HepG2 (cell line): ENCODE results near the gene SAPCD1. TPM values are rescaled to one million over a fixed set of nuclear protein-coding genes. Genes with fewer than 3 reads are reported as not detected.

Experiments used
- ARNTL ChIP-seq: sonication (generic); formaldehyde crosslinking; IDR thresholded peaks from 2 replicates; pipeline ENCODE4 v1.4.0; 2020; ENCODE audit warnings: mild to moderate bottlenecking, missing genetic modification reagents
- DBP ChIP-seq: sonication (generic); formaldehyde crosslinking; IDR thresholded peaks from 2 replicates; pipeline ENCODE4 v1.4.0; 2020; ENCODE audit warnings: missing genetic modification reagents; ENCODE audit errors: not compliant biosample characterization
- ETV6 ChIP-seq: sonication (generic); formaldehyde crosslinking; conservative IDR thresholded peaks from 2 replicates; pipeline ENCODE4 v1.4.0; 2020; ENCODE audit warnings: missing genetic modification reagents
- FOXO4 ChIP-seq: sonication (generic); formaldehyde crosslinking; conservative IDR thresholded peaks from 2 replicates; pipeline ENCODE4 v1.8.1; 2023; ENCODE audit warnings: missing genetic modification reagents
- KAT8 ChIP-seq: IDR thresholded peaks from 2 replicates; pipeline ENCODE4 v1.6.1; 2016; ENCODE audit warnings: missing genetic modification reagents, missing compliant biosample characterization
- LCORL ChIP-seq, 2 experiments: fragments of 450-650 bp in 1 of 2; sonication (generic) in 1 of 2; formaldehyde crosslinking in 1 of 2; IDR thresholded peaks; 2 replicates each; pipeline versions ENCODE4 v1.5.0 to v1.6.1; 2017 to 2020; ENCODE audit warnings: antibody characterized with exemption in 1 of 2, missing genetic modification reagents in 1 of 2
- MAFG ChIP-seq: sonication (generic); formaldehyde crosslinking; IDR thresholded peaks from 2 replicates; pipeline ENCODE4 v1.5.1; 2020; ENCODE audit warnings: mild to moderate bottlenecking, missing genetic modification reagents
- MAX ChIP-seq: IDR thresholded peaks from 2 replicates; pipeline ENCODE4 v1.6.1; 2012; ENCODE audit warnings: inconsistent platforms
- MBNL3 ChIP-seq: fragments of 250-450 bp; sonication (Bioruptor Pico); conservative IDR thresholded peaks from 2 replicates; pipeline ENCODE4 v1.8.0; 2022; ENCODE audit warnings: mild to moderate bottlenecking, inconsistent platforms
- NR1H2 ChIP-seq: sonication (generic); formaldehyde crosslinking; IDR thresholded peaks from 2 replicates; pipeline ENCODE4 v1.8.1; 2022; ENCODE audit warnings: low read depth, missing genetic modification reagents, borderline replicate concordance
- POLR2G ChIP-seq: fragments of 200-400 bp; formaldehyde crosslinking; IDR thresholded peaks from 2 replicates; pipeline ENCODE4 v1.6.1; 2018; ENCODE audit warnings: mild to moderate bottlenecking, low read depth, low read length, moderate library complexity
- RXRA ChIP-seq: sonication (generic); formaldehyde crosslinking; IDR thresholded peaks from 2 replicates; pipeline ENCODE4 v1.5.1; 2020; ENCODE audit warnings: missing genetic modification reagents
- SP1 ChIP-seq, 2 experiments: fragments of 450-650 bp in 1 of 2; sonication (generic) in 1 of 2; formaldehyde crosslinking in 1 of 2; IDR thresholded peaks; 2 replicates each; pipeline versions ENCODE4 v1.4.0 to v1.6.1; 2016 to 2020; ENCODE audit warnings: missing genetic modification reagents in 1 of 2
- TEAD3 ChIP-seq: optimal IDR thresholded peaks from 2 replicates; pipeline ENCODE3; 2016; ENCODE audit warnings: borderline replicate concordance
- THAP11 ChIP-seq: IDR thresholded peaks from 2 replicates; pipeline ENCODE4 v1.6.1; 2016; ENCODE audit warnings: missing biosample characterization, missing genetic modification reagents
- TP53 ChIP-seq: sonication (generic); formaldehyde crosslinking; conservative IDR thresholded peaks from 2 replicates; pipeline ENCODE4 v1.4.0; 2020; ENCODE audit warnings: missing genetic modification reagents
- WIZ ChIP-seq: sonication (generic); formaldehyde crosslinking; IDR thresholded peaks from 2 replicates; pipeline ENCODE4 v1.5.1; 2020; ENCODE audit warnings: mild to moderate bottlenecking, missing genetic modification reagents
- XRCC5 ChIP-seq: fragments of 200-400 bp; formaldehyde crosslinking; optimal IDR thresholded peaks from 2 replicates; pipeline ENCODE3; 2017; ENCODE audit warnings: mild to moderate bottlenecking, low read length
- ZBTB3 ChIP-seq: sonication (generic); formaldehyde crosslinking; IDR thresholded peaks from 2 replicates; pipeline ENCODE4 v1.4.0; 2020; ENCODE audit warnings: low read depth, mild to moderate bottlenecking, moderate library complexity, missing genetic modification reagents, borderline replicate concordance
- ZNF431 ChIP-seq: sonication (generic); formaldehyde crosslinking; IDR thresholded peaks from 2 replicates; pipeline ENCODE4 v1.9.0; 2022; ENCODE audit warnings: missing genetic modification reagents, low read depth, mild to moderate bottlenecking, borderline replicate concordance
- ZNF468 ChIP-seq: sonication (generic); formaldehyde crosslinking; IDR thresholded peaks from 2 replicates; pipeline ENCODE4 v1.8.0; 2022; ENCODE audit warnings: mild to moderate bottlenecking, moderate library complexity, missing genetic modification reagents
- ZNF703 ChIP-seq: sonication (generic); formaldehyde crosslinking; IDR thresholded peaks from 2 replicates; pipeline ENCODE4 v1.5.1; 2020; ENCODE audit warnings: missing genetic modification reagents, mild to moderate bottlenecking, moderate library complexity, borderline replicate concordance
- polyA plus RNA-seq, 8 experiments: library from polyadenylated mRNA; depleted of rRNA in 3 of 8; stranded (reverse) in 7 of 8; unstranded in 1 of 8; fragments of >200 nt; fragmentation: Illumina TruSeq in 4 of 8; extraction: Trizol in 4 of 8; gene quantifications; 2 replicates each; pipeline versions ENCODE4 v1.2.1 to v1.2.3, GENCODE V29; 2011 to 2016; ENCODE audit warnings: low read depth in 4 of 8, missing spikeins in 1 of 8, mixed read lengths in 1 of 8; ENCODE audit not compliant: insufficient read depth in 1 of 8
- total RNA-seq, 5 experiments: library from RNA; depleted of rRNA; stranded (reverse); fragments of >200 nt; fragmentation: Illumina TruSeq; extraction: Trizol; gene quantifications; 2 replicates each; pipeline ENCODE4 v1.2.3, GENCODE V29; 2016; ENCODE audit warnings: low read depth in 1 of 5
- TF ChIP-seq, protein P1 (sequence below): IDR thresholded peaks from 2 replicates; pipeline ENCODE4 v1.6.1; 2016; ENCODE audit warnings: low read depth
- TF ChIP-seq, protein P2 (sequence below): sonication (generic); formaldehyde crosslinking; IDR thresholded peaks from 2 replicates; pipeline ENCODE4 v1.4.0; 2020; ENCODE audit warnings: mild to moderate bottlenecking, missing genetic modification reagents
- TF ChIP-seq, protein P3 (sequence below): sonication (generic); formaldehyde crosslinking; IDR thresholded peaks from 2 replicates; pipeline ENCODE4 v1.5.0; 2020; ENCODE audit warnings: missing genetic modification reagents
- TF ChIP-seq, protein P4 (sequence below): sonication (generic); formaldehyde crosslinking; IDR thresholded peaks from 2 replicates; pipeline ENCODE4 v1.4.0; 2020; ENCODE audit warnings: missing genetic modification reagents, borderline replicate concordance

SAPCD1 gene
- total and polyA plus RNA-seq, 2 of the 13 experiments (the other 11 are each of a cell fraction or from before 2014, with no cell fraction given): 2.5 to 3.9 TPM

DNA sequence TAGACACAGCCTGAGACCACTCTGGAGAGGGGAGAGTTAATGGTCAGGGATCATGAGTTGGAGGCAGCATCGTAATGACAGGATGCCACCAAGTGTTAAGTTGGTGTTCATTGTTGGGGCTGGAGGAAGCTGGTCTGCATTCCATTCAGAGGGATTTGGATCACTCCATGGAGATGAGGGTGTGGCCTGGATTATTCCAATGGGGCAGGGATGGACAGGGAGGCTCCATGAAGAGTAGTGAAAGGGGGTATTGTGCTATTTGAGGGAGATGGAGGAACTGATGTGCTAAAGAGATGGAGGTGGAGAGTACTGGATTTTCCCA lies 1.1 kb downstream of the SAPCD1 start (continued):
- TF ChIP-seq LCORL (IDR thresholded peaks at IDR 0.05): no peak
- TF ChIP-seq LCORL (CRISPR knock-in tag; IDR thresholded peaks at IDR 0.05): peak; percentile 73
- no peak for TF ChIP-seq DBP (CRISPR knock-in tag)
- TF ChIP-seq ZNF703 (CRISPR knock-in tag): no peak
- no peak for TF ChIP-seq ZNF431
- TF ChIP-seq TP53: no peak
- TF ChIP-seq, protein P1, sequence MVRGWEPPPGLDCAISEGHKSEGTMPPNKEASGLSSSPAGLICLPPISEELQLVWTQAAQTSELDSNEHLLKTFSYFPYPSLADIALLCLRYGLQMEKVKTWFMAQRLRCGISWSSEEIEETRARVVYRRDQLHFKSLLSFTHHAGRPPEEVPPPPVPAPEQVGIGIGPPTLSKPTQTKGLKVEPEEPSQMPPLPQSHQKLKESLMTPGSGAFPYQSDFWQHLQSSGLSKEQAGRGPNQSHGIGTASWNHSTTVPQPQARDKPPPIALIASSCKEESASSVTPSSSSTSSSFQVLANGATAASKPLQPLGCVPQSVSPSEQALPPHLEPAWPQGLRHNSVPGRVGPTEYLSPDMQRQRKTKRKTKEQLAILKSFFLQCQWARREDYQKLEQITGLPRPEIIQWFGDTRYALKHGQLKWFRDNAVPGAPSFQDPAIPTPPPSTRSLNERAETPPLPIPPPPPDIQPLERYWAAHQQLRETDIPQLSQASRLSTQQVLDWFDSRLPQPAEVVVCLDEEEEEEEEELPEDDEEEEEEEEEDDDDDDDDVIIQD (CRISPR knock-in tag): 0 out of 2 replicates have a peak, but pooled peaks have one; percentile 59
- no peak for TF ChIP-seq NR1H2 (CRISPR knock-in tag)
- TF ChIP-seq, protein P2, sequence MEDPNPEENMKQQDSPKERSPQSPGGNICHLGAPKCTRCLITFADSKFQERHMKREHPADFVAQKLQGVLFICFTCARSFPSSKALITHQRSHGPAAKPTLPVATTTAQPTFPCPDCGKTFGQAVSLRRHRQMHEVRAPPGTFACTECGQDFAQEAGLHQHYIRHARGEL (CRISPR knock-in tag): no peak
- TF ChIP-seq THAP11: no peak
- TF ChIP-seq ZNF468 (CRISPR knock-in tag): no peak
- TF ChIP-seq TEAD3 (CRISPR knock-in tag): peak; percentile 66
- TF ChIP-seq RXRA (CRISPR knock-in tag): no peak
- TF ChIP-seq, protein P3, sequence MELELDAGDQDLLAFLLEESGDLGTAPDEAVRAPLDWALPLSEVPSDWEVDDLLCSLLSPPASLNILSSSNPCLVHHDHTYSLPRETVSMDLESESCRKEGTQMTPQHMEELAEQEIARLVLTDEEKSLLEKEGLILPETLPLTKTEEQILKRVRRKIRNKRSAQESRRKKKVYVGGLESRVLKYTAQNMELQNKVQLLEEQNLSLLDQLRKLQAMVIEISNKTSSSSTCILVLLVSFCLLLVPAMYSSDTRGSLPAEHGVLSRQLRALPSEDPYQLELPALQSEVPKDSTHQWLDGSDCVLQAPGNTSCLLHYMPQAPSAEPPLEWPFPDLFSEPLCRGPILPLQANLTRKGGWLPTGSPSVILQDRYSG: no peak
- TF ChIP-seq, protein P4, sequence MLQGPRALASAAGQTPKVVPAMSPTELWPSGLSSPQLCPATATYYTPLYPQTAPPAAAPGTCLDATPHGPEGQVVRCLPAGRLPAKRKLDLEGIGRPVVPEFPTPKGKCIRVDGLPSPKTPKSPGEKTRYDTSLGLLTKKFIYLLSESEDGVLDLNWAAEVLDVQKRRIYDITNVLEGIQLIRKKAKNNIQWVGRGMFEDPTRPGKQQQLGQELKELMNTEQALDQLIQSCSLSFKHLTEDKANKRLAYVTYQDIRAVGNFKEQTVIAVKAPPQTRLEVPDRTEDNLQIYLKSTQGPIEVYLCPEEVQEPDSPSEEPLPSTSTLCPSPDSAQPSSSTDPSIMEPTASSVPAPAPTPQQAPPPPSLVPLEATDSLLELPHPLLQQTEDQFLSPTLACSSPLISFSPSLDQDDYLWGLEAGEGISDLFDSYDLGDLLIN (CRISPR knock-in tag): no peak
- TF ChIP-seq SP1 (IDR thresholded peaks at IDR 0.05): no peak
- 0 out of 2 replicates have a peak, but pooled peaks have one; percentile 17 for TF ChIP-seq SP1 (CRISPR knock-in tag; IDR thresholded peaks at IDR 0.05)
- TF ChIP-seq WIZ (CRISPR knock-in tag): no peak
- no peak for TF ChIP-seq ZBTB3
- 0 out of 2 replicates have a peak, but pooled peaks have one; percentile 34 for TF ChIP-seq POLR2G
- TF ChIP-seq ARNTL (CRISPR knock-in tag): no peak
- TF ChIP-seq MAX: no peak
- no peak for TF ChIP-seq XRCC5
- no peak for TF ChIP-seq MBNL3
- TF ChIP-seq MAFG: no peak
- no peak for TF ChIP-seq FOXO4 (CRISPR knock-in tag)
- no peak for TF ChIP-seq KAT8 (CRISPR knock-in tag)
- TF ChIP-seq ETV6: no peak
